ENCODE measurements around the gene HLA-C. TPM values are rescaled to one million over a fixed set of nuclear protein-coding genes. Genes with fewer than 3 reads are reported as not detected.

HLA-C gene
- total RNA-seq, 1 donor from 2014 or later, result 762 TPM

GRCh38 chr6:31252625-31253024 lies 19.3 kb downstream of the HLA-C start:
- DNase-seq (no peak), ATAC-seq (ENCODE audit: low read depth) (no peak)
- ChIA-PET POLR2A (no interaction called here), CTCF (interaction anchor here (1.3 kb wide), 1 partner anchor 114 kb away, joined by 3 read pairs; no protein-coding TSS in a partner anchor)
- H3K27me3 Mint-ChIP-seq, result peaks cover 20% of the 10 kb centered on the region
- no peaks in the 10 kb centered on the region for H3K4me1 Mint-ChIP-seq
- H3K9me3 Mint-ChIP-seq, result peaks cover 8% of the 10 kb centered on the region
- no peaks in the 10 kb centered on the region for H3K36me3 Mint-ChIP-seq (ENCODE audit: low read depth)
- intact Hi-C loops (cut with micrococcal nuclease), result no loop called here
- no peak for TF ChIP-seq CTCF (IDR thresholded peaks at IDR 0.05)
- H3K4me3 Mint-ChIP-seq, result no peak overlapping the region
- H3K27ac Mint-ChIP-seq, result no peak overlapping the region

GRCh38 chr6:31251261-31251660 lies 20.6 kb downstream of the HLA-C start:
- Mint-ChIP-seq H3K27ac (no peak overlapping the region), H3K27me3 (peaks cover 29% of the 10 kb centered on the region), H3K36me3 (ENCODE audit: low read depth) (no peaks in the 10 kb centered on the region), H3K4me3 (no peak overlapping the region), H3K4me1 (no peaks in the 10 kb centered on the region), H3K9me3 (peaks cover 17% of the 10 kb centered on the region)
- ChIA-PET CTCF (interaction anchor here (0.6 to 1.4 kb wide), 2 partner anchors 115 to 974 kb away, joined by 3 to 4 read pairs; no protein-coding TSS in a partner anchor), POLR2A (no interaction called here)
- TF ChIP-seq CTCF (IDR thresholded peaks at IDR 0.05), result no peak
- ATAC-seq (ENCODE audit: low read depth) (no peak), DNase-seq (no peak)
- intact Hi-C loops (cut with micrococcal nuclease), result no loop called here

- Mint-ChIP-seq H3K27ac (no peak overlapping the region), H3K4me3 (no peak overlapping the region), H3K36me3 (ENCODE audit: low read depth) (no peaks in the 10 kb centered on the region), H3K27me3 (peaks cover 32% of the 10 kb centered on the region), H3K4me1 (no peaks in the 10 kb centered on the region), H3K9me3 (peaks cover 17% of the 10 kb centered on the region)
- no peak for TF ChIP-seq CTCF (IDR thresholded peaks at IDR 0.05)
- DNase-seq (no peak), ATAC-seq (ENCODE audit: low read depth) (no peak)
- POLR2A ChIA-PET, result no interaction called here
- intact Hi-C loops (cut with micrococcal nuclease), result no loop called here
- CTCF ChIA-PET, result no interaction called here
Measured at GRCh38 chr6:31249184-31249583, 22.7 kb downstream of the HLA-C start.

- H3K27ac Mint-ChIP-seq, result no peak overlapping the region
- no peak for TF ChIP-seq CTCF (IDR thresholded peaks at IDR 0.05)
- H3K9me3 Mint-ChIP-seq, result peaks cover 17% of the 10 kb centered on the region
- no peak for ATAC-seq (ENCODE audit: low read depth)
- ChIA-PET CTCF (no interaction called here), POLR2A (no interaction called here)
- no peaks in the 10 kb centered on the region for H3K36me3 Mint-ChIP-seq (ENCODE audit: low read depth)
- peaks cover 32% of the 10 kb centered on the region for H3K27me3 Mint-ChIP-seq
- intact Hi-C loops (cut with micrococcal nuclease), result no loop called here
- H3K4me1 Mint-ChIP-seq, result no peaks in the 10 kb centered on the region
- no peak for DNase-seq
- H3K4me3 Mint-ChIP-seq, result no peak overlapping the region
Measured at GRCh38 chr6:31247813-31248212, 24.1 kb downstream of the HLA-C start.

- ChIA-PET CTCF (interaction anchor here (0.6 kb wide), 1 partner anchor 18 kb away, joined by 3 read pairs; no protein-coding TSS in a partner anchor), POLR2A (interaction anchor here (0.6 kb wide), 1 partner anchor 63 kb away, joined by 4 read pairs; no protein-coding TSS in a partner anchor)
- no peak for TF ChIP-seq CTCF (IDR thresholded peaks at IDR 0.05)
- H3K4me1 Mint-ChIP-seq, result no peaks in the 10 kb centered on the region
- intact Hi-C loops (cut with micrococcal nuclease), result no loop called here
- no peaks in the 10 kb centered on the region for H3K36me3 Mint-ChIP-seq (ENCODE audit: low read depth)
- H3K4me3 Mint-ChIP-seq, result no peak overlapping the region
- no peak for DNase-seq
- ATAC-seq (ENCODE audit: low read depth), result no peak
- no peak overlapping the region for H3K27ac Mint-ChIP-seq
- H3K27me3 Mint-ChIP-seq, result peaks cover 33% of the 10 kb centered on the region
- peaks cover 17% of the 10 kb centered on the region for H3K9me3 Mint-ChIP-seq
Measured at GRCh38 chr6:31246051-31246521, 25.8 kb downstream of the HLA-C start.
